ENCODE data around the gene DNAJB8.

DNA sequence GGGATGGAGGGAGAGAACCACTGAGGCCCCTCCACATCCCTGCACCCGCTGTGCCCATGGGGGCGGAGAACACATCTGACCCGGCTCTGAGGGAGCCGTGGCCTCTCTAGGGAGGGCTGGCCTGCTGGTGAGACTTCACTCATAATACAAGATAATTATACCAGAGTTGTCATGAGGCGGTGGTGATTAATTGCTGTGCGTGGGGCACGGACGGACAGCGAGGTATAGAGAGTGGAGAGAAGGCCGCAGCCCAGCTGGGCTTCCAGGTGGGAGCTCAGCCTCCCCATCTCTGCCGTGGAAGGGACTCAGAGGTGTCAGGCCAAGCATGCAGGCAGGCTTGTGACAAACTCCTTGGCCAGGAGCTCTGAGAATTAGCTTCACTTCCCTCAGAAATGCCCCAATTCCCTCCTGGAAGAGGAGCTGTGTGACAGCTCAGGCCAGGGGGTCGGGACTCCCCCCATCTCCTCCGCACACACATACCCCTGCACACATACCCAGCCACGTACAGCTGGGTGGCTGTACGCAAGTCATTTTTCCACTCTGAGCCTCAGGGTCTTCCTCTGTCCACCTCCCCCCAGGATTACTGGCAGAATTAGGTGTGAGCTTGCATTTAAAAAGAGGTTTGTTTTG, 32.3 kb upstream of the DNAJB8 start:
- TF ChIP-seq CTCF (IDR thresholded peaks at IDR 0.05), result no peak
- no peak for TF ChIP-seq EP300 (IDR thresholded peaks at IDR 0.05)
- no peak for TF ChIP-seq POLR2AphosphoS5 (IDR thresholded peaks at IDR 0.05)
- TF ChIP-seq POLR2A (IDR thresholded peaks at IDR 0.05), result no peak
